HG02840 (cell line): Measurements from ENCODE around the gene THSD4.

Source experiments
- ATAC-seq: cut with Tn5 transposase; IDR thresholded peaks from one replicate; pipeline ENCODE4 v1.9.1; 2021; ENCODE audit warnings: mild to moderate bottlenecking, moderate library complexity, moderate number of reproducible peaks; ENCODE audit not compliant: unreplicated experiment, low FRiP score

Gene THSD4

DNA sequence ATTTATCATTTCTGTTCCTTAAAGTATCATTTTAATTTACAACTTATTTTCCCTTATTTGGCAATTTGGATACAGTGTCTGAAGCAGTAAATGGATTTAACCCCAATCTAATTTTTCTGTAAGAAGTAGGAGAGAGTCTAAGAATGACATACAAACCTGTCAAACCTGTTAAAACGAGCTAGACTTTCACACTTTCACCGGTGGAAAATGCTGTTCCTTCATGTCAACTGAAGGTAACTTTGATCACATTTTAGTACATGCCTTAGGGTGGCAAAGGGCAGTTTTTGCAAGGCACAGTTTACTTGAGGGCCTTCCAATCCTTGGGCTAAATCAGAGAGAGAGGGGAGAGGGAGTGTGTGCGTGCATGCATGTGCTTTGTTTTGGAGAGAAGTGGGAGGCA, 221.4 kb downstream of the THSD4 start:
- no peak for ATAC-seq

DNA sequence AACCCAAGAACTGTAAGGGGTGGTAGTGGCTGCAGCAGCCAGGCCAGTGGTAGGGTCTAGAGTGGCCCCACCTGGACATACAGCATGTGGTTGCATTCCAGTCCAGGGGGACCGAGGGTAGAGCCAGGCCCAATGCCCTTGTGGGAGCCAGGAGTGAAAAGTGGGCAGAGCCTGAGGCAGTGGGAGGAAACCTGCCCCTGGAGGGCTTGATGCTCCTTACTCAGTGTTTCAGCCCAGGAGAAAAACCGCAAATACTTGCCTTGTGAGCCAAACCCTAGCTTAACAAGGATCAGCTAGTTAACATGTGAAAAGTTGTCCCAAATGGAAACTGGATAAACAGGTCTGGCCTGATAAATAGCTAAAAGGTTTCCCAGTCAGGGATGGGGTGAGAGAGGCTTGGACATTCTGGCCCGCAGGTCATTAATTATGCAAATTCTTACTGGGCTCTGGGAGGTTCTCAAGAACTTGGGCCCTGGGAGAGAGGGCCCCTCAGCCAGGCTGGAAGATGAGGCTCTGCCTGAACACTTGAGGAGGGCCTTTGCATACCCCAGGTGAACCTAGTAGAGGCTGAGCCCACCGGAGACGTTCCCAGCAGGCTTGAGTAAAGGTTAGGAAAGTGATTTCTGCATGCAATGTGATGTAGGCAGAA, 222.1 kb downstream of the THSD4 start:
- no peak for ATAC-seq

DNA sequence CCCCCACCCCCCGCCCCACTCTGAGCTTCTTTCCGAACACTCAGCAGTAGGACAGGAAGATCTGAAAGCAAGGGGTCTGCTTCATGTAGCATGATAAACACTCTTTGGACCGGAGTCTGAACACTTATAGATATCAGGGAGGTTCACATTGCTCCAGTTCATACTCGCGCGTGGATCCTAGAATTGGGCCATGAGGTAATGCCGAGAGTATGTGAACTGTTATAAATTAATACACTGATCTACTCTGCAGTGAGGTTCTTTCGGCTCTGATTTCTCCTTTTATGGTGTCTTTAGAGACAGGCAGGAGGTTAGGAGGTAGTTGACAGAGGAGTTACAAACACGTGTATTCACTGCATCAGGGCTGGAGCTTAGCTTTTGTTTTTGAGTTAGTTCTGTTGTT, 223.0 kb downstream of the THSD4 start:
- no peak for ATAC-seq

DNA sequence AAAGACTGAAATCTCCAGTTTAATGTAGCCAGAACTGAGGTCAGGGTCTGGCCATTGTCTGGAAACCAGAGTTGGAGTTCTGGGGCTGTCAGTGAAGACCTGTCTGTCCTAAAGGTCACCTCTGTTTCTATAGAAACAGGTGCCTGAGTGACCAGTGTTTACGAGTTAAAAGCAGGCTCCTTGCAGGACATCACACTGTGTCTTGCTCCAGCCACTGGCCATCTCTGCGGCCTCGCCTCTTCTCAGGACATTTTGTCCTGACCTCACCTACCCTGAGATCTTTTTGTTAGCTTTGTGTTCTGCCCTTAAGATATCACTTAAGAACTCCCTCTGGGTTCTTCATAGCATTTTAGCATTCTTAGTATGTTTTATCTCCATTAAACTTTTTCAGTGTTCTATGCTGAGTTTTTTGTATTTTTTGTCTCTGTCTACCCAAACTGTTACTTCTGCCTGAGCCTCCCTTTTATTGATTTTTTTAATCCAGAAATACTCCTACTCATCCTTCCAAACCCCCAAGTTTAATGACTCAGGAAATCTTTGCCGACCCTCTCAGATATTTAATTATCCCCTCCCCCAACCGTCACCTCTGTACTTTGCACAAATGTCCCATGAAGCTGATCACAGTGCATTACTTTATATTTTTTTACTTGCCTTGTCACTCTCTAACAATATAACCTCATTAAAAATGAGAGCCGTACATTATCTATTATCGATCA, 223.7 kb downstream of the THSD4 start:
- no peak for ATAC-seq

DNA sequence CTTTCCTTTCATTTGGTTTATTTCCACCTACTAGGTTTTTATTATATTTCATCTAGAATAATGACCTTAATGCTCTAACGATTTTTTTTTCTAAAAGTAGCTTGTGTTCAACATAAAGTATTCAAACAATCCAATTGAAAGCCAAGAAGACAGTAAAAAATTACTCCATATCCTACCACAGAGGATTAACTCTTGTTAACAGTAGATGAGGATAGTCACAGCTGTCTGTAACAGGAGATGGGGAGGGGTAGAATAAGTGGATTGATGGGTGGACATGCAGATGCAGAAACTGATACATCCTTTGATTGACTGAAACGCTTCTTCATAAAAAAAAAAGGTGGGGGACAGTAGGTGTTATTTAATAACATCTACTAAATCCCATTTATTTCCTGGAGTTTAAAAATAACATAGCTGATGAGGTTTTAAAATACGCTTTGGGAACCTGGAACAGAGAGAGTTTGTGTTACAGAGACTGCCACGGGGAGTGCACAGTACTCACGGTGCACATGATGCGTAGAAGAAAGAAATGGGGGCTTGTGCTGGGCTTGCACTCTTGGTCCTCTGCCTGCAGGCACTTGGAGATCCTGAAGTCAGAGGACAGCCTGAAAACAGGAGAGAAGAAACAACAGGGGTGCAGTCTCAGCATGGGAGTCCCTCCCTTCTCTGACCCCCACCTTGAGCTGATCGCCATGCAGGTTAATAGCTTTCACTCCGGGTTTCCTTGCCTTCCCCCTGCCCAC, 226.7 kb downstream of the THSD4 start:
- ATAC-seq: no peak

DNA sequence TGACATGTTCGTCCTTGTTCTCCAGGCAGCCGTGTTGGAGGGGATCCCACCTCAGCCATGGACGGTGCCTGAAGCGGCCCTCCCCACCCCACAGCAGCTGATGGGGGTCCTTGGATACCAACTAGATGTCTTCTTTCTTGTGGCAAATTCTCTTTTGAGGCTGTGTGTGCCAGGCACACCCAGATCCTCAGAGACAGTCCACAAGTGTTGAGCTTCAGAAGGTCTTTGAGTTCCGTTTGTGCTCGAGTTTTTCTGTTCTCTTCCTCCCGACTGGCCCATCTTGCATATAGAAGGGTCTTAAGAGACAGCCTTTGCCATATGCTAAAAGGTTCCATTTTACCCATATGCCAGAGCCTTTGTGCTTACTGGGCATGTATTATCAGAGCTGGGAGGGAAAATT, 227.4 kb downstream of the THSD4 start:
- no peak for ATAC-seq

DNA sequence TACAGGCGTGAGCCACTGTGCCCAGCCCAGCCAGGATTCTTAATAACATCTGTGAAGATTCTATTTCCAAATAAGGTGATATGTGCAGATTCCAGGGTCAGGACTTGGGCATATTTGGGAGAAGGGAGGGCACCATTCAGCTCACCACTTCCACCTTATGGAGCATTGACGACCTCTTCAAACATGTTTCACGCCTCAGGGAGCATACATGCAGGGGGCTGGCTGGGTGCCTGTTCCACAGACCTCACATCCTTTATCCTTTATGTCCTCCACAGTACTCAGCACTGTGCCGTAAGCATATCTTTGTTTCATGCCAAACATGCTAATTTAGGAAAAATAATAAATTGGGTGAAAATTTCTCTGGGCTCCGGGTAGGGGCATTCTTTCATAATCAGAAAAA, 229.0 kb downstream of the THSD4 start:
- no peak for ATAC-seq

DNA sequence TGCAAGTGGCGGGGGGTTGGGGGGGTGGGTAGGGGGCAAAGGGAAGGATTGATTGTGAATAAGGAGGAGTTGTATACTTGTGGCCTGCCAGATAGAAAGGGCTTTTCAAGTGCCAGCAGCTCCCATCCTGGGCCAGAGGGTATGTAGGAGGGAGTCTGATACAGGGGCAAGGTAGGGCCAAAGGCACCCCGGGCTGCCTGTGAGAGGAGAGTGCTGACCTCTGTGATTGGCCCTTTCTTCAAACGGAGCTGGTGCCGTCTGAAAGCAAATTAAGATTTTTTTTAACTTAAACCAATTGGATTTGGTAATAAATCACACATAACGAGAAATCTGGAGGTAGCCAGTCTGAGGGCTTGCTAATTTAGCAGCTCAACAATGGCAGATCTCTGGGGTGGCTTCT, 229.9 kb downstream of the THSD4 start:
- no peak for ATAC-seq

DNA sequence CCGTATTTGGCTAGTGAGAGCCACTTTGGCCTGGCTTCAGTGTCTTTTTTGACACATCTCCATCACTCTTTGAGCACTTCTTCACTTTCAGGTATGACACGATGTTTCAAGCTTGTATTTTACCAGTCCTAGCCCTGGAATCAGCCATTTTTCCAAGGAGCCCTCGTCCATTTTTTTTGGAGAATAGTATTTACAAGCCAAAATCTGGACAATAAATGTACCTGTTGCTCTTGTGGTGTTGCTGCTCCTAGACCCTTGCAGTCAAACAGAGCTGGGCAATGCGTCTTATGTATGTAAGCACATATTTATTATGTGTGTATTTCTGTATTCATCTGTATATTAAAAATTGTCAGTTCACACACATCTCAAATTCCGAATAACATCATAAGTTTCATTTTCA, 231.2 kb downstream of the THSD4 start:
- ATAC-seq: no peak

DNA sequence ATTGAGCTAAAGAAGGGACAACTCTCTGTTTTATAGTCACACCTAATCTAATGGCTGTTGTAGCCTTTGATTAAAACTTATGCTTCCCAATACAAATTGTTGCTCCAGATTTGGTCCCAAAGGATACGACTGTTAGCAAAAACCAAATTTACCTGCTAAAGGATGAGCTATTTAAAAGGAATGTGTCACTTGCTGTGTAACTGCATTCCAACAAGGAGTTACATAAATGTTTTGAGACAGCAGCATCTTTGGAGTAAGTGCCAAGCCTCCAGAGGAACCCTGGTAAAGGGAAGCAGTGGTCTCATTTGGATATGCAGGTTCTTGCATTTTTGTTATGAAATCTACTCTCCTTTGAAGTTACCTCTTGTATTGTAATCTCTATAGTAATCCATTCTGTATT, 233.3 kb downstream of the THSD4 start:
- ATAC-seq: no peak

DNA sequence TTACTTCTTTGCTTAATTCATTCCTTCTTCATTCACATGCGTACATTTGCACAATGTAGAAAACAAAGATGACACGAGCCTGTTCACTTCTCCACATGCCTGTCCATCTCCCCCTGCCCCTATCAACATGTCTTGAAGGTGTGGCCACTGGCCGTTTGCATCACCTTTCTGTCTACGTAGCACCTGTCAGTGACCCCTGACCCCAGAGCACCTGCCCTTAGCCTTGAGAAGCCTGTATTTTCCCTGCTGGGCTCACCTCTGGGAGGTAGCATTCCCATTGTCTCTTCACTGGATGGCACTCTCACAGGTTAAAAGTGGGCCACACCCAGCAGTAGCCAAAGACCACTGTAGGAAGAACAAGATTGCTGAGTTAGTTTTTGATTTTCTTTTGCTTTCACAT, 234.1 kb downstream of the THSD4 start:
- no peak for ATAC-seq

DNA sequence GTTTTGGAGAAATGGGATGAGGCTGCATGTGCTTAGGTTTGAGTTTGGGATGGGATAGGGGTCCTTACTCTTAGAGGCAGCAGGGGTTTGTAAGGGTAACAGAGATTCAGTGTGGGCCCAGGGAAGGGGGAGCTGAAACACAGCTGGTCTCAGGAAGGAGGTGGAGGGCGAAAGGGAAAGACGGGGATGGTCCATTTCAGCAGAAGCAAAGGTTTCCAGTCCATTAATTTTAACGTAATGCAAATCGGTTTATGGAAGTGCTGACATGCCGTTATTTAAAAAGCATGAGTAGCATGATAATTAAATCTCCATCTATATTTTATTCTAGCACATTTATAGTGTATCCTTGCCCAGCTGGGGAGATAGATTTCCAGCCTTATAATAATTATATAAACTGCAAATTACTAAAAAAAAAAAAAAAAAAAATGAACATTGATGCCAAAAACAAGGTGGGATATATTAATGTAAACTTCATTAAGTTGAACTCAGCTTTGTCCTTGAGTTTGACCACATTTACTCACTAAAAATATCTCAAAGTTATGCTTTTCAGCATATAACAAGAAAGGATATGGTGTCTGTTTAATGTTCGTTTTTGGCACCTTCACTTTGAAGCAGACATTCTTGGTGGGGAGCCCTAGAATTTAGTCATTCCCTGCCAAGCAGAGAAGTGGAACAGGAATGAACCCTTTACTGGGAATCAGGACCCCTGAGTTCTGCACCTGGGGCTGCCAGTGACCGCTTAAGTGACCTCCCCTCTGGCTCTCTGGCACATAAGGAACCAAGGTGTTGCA, 234.7 kb downstream of the THSD4 start:
- no peak for ATAC-seq

DNA sequence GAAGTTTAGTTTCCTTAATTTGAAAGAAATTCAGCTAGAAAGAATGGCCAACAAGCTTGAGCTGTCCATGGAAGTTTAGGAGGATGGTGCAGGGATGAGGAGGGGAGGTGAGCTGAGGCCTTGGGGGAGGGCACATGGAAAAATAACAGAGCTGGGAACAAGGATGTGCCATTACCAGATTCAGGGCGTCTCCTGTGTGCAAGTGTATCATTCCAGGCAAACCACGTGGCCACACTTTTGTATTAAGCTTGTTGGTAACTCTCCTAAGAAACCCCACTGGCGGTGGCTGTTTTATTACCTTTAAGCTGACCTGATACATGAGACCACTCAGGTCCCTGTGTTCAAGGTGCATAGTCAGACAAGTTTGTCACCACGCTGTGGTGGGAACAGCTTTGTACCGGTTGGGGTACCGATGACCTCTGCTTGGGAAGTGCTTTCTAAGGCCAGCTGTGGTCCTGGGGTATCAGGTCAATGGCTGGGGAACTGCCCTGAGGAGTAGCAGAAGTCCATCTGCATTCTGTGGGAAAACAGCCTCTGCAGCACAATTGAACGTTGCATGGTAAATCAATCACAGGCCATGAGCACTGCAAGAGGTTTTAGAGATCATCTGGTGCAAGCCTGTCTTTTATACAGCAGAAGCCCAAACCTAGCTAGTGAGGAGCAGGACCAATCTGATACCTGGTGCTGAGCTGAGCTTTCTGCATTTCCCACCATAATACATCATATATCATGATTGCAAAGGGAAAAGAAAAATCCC, 235.5 kb downstream of the THSD4 start:
- ATAC-seq: no peak

DNA sequence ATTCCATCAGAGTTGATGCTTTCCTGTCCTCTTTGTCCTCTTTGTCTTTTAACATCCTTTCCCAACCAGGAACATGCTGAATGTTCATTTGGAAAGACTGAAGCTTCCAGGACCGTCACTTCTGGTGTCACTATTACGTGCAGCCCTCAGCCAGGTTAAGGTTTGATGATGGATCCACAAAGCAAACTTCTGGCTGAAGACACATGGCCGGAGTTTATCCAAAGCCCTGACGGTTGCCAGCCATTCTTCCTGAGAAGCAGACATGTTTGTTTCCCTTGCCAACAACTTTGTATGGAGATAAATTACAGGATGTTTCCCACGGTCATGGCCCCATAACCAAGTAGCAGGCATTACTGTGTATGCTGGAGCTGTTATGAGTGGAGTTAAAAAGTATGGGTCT, 236.9 kb downstream of the THSD4 start:
- no peak for ATAC-seq

DNA sequence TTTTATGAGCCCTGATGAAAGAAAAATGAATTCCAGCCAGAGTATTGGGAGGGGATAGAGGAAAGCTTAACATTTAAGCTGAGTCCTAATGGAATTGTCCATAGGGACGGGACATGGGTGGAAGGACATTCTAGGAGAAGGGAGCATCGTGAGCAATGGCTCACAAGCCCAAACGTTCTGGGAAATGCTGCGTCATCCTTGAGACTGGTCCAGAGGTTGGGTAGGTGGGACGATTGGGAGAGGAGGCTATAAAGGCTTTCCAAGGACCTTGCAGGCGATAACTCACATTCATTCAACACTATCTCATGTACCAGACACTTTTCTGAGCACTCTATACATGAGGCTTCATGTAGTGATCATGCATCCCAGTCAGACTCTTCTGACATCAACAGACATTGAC, 237.5 kb downstream of the THSD4 start:
- no peak for ATAC-seq

DNA sequence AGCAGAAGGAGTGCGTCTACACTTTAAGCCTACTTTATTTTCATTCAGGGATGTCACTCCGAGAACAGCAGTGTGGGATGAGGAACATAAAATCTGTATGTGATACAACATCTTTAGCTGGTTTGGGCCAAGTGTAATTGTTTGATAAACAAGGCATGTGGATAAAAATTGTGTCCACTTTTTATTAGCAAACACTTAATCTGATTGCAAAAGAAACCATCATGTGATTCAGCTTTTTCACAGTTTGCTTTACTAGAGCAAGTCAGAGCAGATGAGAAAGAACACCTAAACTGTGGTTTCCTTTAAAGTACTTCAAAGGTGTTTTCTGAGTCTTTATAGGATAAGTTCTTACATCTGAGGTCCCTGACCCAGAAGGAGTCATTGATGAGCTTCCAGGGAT, 237.9 kb downstream of the THSD4 start:
- ATAC-seq: no peak

DNA sequence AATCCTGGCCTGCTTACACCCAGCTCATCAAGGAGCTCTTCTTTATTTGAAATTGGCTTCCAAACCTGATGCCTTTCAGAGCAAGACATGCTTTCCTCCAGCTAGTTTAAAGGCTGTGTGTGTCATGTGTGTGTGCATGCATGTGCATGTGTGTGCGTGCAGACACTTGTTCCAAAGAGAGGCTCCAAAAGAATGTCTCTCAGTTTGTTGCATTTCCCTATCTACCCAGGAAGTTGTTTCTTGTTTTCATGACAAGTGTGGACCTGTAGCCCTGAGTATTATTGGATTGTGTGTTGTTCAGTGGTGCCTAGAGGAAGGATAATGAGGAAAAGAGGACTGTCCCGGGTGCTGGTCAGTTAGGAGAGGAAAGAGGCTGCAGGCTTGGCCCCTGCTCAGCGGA, 240.0 kb downstream of the THSD4 start:
- ATAC-seq: no peak

DNA sequence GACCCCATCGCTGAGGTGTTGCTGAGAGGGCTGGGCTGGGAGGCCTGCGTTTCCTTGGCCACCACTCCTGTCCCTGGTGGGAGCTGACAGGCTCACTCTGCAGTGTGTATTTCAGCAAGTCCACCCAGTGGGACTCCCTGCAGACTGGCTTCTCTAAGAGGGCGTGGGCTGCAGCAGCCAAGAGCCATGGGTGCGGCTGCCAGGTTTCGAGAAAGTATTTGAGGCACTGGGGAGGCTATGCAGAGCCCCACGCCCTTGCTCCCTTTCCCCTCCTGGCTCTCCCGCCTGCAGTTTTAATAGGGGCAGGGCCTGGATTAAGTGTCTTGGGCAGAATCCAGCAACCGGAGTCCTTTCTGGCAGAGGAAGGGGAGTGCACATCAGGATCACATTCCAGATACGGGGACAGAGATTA, 242.1 kb downstream of the THSD4 start:
- ATAC-seq: no peak

DNA sequence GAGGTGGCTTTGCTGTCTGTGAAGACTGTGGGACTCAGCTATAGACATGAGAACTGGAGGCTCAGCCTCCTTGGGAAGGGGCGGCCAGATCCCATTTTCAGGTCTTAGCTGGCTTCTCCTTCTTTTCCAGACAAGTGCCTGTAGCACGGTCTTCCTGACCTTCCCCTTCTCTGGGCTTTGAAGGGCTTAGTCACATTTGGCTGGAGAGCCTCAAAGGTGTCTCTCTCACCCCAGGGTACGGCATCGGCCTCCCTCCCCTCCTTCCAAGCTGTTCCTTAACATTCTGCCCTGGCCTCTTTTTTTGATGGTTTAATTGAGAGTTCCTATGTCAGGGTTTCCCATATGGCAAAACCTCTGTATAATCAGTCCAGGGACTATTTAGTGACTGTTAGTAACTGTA, 242.7 kb downstream of the THSD4 start:
- ATAC-seq: no peak

DNA sequence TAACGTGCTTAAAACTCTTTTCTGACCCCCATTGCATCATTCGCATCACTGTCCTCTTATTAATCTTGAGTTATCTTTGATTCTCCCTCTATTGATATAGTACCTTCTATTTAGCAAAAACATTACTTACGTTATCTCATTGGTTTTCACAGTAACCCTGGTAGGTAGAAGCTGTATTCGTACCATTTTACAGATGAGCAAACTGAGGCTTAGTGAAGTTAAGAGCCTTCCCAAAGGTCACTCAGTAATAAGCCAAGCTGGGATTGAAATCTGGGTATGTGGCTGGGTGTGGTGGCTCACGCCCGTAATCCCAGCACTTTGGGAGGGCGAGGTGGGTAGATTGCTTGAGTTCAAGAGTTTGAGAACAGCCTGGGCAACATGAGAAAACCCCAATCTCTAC, 244.0 kb downstream of the THSD4 start:
- no peak for ATAC-seq
